Hippocampal formation (tissue), 2 donors: ENCODE measurements around the gene CCDC106.

Experiments used
- DNase-seq, 2 donors: peaks; one replicate each; lab custom pipeline; 2025; lab: John Stamatoyannopoulos, UW

The CCDC106 gene

DNA sequence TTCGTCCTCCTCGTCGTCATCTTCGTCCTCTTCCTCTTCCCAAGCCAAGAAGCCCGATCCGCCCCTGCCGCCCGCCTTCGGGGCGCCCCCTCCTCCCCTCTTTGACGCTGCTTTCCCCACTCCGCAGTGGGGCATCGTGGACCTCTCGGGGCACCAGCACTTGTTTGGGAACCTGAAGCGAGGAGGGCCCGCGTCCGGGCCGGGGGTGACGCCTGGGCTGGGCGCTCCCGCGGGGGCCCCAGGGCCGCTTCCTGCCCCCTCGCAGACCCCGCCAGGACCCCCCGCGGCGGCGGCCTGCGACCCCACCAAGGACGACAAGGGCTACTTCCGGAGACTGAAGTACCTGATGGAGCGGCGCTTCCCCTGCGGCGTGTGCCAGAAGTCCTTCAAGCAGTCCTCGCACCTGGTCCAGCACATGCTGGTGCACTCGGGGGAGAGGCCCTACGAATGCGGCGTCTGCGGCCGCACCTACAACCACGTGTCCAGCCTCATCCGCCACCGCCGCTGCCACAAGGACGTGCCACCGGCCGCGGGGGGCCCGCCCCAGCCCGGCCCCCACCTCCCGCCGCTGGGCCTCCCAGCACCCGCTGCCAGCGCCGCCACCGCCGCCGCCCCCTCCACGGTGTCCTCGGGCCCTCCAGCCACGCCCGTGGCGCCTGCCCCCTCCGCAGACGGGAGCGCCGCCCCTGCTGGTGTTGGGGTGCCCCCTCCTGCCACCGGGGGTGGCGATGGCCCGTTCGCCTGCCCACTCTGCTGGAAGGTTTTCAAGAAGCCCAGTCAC, 33.9 kb upstream of the CCDC106 start:
- DNase-seq: no peak

DNA sequence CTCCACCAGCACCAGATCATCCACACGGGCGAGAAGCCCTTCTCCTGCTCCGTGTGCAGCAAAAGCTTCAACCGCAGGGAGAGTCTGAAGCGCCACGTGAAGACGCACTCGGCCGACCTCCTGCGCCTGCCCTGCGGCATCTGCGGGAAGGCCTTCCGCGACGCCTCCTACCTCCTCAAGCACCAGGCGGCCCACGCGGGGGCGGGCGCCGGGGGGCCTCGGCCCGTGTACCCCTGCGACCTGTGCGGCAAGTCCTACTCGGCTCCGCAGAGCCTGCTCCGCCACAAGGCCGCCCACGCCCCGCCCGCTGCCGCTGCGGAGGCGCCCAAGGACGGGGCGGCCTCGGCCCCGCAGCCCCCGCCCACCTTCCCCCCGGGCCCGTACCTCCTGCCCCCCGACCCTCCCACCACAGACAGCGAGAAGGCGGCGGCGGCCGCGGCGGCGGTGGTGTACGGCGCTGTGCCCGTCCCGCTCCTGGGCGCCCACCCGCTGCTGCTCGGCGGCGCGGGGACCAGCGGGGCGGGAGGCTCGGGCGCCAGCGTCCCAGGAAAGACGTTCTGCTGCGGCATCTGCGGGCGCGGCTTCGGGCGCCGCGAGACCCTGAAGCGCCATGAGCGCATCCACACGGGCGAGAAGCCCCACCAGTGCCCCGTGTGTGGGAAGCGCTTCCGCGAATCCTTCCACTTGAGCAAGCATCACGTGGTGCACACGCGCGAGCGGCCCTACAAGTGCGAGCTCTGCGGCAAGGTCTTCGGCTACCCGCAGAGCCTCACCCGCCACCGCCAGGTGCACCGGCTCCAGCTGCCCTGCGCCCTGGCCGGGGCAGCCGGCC, 33.1 kb upstream of the CCDC106 start:
- DNase-seq: no peak

DNA sequence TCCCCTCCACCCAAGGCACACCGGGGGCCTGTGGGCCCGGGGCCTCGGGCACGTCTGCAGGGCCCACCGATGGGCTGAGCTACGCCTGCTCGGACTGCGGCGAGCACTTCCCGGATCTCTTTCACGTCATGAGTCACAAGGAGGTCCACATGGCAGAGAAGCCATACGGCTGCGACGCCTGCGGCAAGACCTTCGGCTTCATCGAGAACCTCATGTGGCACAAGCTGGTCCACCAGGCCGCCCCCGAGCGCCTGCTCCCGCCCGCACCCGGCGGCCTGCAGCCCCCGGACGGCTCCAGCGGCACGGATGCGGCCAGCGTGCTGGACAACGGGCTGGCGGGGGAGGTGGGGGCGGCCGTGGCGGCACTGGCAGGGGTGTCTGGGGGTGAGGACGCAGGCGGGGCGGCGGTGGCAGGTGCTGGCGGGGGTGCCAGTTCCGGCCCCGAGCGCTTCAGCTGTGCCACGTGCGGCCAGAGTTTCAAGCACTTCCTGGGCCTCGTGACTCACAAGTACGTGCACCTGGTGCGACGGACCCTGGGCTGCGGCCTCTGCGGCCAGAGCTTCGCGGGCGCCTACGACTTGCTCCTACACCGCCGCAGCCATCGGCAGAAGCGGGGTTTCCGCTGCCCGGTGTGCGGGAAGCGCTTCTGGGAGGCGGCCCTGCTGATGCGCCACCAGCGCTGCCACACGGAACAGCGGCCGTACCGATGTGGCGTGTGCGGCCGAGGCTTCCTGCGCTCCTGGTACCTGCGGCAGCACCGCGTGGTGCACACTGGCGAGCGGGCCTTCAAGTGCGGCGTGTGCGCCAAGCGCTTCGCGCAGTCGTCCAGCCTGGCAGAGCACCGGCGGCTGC, 32.2 kb upstream of the CCDC106 start:
- no peak for DNase-seq

DNA sequence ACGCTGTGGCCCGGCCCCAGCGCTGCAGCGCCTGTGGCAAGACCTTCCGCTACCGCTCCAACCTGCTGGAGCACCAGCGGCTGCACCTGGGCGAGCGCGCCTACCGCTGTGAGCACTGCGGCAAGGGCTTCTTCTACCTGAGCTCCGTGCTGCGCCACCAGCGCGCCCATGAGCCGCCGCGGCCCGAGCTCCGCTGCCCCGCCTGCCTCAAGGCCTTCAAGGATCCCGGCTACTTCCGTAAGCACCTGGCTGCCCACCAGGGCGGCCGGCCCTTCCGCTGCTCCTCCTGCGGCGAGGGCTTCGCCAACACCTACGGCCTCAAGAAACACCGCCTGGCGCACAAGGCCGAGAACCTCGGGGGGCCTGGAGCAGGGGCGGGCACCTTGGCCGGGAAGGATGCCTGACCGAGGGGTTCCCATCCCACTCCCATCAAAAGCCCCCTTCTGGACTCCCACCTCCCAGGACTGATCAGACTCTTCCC, 31.6 kb upstream of the CCDC106 start:
- DNase-seq: no peak

DNA sequence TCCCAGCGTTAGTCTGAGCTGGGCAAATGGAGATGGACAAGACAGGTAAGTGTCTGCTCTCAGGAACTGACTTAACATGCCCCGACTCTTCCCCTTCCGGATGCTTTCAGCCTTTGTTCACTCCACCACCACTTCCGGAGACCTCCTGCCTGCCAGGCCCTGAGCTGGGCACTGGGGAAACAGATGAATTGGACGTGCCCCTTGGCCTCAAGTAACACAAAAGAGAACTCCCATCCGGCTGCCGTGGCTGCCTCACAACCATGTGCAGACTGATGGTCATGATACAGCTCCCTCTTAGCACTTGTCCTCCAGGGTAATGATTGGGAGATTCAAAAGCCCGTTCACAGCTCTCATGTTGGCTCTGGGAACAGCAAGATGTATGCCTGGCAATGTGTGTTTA, 30.6 kb upstream of the CCDC106 start:
- no peak for DNase-seq

DNA sequence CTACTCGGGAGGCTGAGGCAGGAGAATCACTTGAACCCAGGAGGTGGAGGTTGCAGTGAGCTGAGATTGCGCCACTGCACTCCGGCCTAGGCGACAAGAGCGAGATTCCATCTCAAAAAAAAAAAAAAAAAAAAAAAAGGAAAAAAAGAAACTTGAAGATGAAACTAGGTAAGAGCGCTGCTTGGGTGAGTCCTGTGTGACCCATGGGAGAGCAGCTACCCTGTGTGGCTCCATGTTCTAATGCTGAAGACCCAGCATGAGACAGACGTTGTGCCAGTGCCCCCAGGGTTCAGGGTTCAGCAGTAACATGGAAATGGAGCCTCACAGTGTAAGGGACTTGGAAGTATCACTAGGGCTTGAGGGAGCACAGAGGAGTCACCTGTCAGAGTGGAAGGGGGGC, 29.6 kb upstream of the CCDC106 start:
- DNase-seq: no peak

DNA sequence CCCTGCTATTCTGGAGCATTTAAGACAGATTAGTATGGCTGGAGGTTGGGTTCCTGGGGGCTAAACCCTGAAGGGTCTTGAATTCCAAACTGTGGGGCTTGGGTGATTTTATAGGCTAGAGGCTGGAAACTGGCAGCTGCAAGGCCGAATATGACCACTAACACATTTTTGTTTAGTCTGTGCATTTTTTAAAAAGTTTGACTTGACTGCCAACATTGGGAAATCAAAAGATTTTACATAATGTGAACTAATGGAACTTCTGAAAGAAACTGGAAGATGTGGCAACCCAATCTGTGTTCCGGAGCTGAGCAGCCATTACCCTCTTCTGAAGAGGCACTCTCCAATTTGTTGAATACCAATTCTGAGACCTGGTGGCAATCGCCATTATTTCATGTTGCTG, 28.7 kb upstream of the CCDC106 start:
- DNase-seq: no peak

DNA sequence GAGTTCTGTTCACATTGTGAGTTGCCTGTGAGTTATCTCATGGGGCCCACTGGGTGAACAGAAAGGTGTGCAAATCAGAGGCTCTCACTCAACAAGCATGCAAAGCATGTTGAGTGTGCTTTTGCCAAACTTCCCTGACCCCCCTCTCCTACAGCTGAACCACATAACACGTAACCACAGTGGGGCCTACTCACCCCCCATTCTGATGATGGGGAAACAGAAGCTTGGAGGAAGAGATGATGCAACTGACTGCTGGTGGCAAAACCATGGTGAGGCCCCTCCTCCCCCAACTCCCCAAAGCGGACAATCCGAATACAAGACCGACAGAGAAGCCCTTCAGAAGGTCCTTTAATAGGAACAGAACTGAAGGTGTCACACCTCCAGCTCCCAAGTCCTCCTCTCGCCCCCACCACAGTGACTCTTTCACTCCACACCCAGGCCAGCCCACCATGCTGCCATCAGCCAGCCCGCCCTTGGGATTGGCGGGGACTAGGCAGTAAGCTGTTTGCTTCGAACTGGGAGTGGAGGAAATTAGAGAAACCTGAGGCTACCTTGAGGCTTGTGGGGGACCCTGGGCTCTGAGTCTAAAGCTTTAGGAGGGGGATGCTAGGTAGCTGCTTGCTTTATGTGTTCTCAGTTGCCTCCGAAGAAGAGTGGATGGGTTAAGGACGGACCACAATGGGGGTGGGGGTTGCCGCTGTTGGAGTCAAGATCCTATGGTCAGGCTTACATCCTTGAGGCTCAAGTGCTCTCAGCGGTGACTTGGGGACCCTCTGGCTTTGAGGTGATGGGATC, 27.4 kb upstream of the CCDC106 start:
- DNase-seq: no peak

DNA sequence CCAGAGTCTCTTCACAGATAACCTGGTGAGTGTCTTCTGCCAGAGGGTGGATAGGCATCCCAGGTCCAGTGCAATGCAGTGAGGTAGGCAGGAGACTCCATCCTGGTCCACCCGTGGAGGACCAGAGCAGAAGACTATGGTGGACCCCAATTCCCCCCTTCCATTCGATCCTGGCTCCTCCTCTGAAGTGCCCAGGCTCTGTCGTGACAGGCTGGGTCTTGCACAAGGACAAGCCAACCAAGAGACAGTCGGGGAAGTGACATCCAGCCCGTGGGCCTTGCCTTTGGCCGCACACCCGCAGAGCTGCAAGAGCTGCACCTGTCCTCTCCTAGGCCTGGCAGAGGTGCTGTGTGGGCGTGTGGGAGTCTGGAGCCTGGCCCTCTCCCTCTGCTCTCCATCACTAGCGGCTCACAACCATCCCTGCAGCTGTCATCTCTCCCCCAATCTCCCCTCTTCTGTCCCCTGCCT, 26.8 kb upstream of the CCDC106 start:
- DNase-seq: no peak

DNA sequence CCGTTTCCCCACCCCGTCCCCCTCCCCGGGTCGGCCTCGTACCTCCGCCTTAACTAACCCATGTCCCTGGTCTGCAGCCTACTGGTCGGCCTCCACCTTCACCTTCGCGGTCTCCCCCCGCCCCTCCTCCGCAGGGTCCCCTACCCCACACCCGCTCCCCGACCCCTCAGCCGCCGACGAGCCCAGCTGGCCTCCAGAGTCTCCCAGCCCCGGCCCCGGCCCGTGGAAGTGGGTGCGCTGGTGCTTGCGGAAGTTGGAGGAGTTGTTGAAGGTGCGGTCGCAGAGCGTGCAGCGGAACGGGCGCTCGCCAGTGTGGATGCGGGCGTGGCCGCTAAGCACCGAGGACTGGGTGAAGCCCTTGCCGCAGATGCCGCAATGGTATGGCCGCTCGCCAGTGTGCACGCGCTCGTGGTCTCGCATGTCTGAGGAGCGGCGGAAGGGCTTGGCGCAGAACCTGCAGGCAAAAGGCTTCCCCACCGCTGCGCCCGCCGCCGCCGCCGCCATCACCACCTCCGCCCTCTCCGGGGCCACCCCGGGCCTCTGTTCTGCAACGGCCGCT, 26.3 kb upstream of the CCDC106 start:
- no peak for DNase-seq

DNA sequence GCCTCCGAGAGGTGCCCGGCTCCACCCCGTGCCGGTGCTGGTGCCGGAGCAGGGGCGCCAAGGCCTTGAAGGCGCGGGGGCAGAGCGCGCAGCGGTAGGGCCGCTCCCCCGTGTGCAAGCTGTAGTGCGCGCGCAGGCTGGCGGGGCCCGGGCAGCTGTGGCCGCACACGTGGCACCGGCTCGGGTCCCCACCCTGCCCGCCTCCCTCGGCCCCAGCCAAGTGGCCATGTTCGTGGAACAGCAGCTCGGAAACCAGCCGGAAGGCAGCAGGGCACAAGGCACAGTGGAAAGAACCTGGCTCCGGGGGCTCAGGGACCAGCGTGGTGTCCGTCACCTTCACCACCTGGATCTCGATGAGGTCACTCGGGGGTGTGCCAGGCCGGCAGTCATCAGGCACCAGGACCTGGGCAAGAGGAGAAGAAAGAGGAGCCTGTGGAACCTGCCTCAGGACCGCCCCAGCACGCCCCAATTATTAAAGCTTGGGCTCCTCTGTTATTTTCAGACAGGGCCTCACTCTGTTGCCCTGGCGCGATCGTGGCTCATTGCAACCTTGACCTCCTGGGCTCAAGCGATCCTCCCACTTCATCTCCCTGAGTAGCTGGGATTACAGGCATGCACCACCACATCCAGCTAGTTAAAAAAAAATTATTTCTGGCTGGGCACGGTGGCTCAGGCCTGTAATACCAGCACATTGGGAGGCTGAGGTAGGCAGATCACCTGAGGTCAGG, 25.6 kb upstream of the CCDC106 start:
- DNase-seq: no peak

DNA sequence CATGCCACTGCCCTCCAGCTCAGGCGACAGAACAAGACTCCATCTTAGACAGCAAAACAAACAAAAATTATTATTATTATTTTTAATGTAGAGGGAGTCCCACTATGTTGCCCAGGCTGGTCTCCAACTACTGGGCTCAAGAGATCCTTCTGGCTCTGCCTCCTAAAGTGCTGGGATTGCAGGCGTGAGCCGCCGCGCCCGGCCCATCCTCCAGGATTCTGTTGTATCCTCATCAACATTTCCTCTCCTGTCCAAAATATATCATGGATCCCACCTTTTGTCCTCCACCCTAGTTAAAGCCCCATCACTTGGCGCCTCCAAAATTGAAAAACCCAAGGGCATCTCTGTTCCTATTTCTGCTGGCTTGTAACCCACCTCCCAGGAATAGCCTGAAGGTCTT, 24.9 kb upstream of the CCDC106 start:
- DNase-seq: no peak

DNA sequence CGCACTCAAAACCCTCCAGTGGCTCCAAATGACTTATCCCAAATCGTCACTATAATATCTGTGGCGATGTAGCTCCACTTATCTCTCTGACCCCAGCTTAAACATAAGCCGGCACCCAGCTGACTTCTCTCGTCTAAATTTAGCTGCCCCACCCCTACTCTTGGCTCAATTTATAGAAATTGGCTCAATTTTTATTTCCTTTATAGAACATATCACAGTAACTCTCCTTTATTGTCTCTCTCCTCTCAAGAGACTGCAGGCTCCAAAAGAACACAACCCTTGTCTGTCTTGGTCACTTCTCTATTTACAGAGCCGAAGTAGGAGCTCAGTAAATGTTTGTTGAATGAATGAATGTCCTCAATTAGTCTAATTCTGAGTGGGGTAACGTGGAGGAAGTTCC, 24.5 kb upstream of the CCDC106 start:
- no peak for DNase-seq

DNA sequence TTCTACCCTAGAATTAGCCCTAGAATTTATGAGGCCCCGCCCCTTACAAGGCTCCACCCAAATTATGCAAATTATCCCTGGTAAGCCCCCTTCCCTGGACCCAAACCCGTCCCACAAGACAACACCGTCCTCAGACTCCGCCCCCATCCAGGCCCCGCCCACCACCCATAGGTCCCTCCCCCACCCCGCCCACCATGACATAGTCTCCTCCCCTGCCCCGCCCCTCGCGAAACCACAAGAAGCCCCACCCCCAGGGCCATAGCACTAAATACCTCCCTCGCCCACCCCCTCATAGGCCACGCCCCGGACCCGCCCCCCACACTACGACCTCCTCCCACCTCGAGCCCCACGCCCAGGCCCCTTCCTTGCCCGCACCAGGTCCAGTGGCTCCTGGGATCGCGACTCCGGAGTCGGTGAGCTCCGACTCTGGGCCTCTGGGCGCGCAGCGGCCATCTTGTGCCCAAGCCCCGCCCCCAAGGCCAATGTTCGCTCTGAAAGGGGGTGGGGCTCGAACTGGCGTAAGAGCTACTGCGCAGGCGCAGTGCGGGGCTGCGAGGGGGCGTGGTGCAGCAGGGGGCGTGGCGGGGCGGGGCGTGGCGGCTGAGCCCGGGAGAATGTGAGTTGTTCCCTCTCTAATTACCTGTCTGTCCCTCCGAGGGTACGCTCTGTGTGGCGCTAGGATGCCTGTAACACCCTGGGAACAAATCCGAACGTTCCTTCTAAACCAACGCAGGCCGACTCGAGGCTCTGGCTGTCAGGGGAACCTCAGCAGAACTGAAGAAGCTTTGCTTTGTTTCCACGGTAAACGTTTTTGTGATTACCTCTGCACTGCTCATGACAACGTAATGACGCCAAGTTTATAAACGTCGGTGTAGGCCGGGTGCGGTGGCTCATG, 23.7 kb upstream of the CCDC106 start, which contains the start of gene ZNF784:
Gene ZNF784 (minus strand): TSS at position 458 of the 895 bp plus-strand sequence. CDS start 5 bp downstream, at position 453.
- peak; percentile 88 to 91 for DNase-seq

DNA sequence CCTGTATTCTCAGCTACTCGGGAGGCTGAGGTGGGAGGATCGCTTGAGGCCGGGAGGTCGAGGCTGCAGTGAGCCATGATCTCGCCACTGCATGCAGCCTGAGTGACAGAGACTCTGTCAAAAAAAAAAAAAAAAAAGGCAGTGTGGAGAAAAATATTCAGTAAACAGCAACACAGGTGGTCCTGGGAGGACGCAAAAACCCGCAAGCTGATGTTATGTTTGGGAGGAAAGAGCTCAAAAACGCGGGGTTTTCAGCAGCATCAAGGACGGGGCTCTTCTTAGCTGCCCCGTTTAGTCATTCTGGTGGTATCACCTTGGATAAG, 23.0 kb upstream of the CCDC106 start:
- DNase-seq: no peak

DNA sequence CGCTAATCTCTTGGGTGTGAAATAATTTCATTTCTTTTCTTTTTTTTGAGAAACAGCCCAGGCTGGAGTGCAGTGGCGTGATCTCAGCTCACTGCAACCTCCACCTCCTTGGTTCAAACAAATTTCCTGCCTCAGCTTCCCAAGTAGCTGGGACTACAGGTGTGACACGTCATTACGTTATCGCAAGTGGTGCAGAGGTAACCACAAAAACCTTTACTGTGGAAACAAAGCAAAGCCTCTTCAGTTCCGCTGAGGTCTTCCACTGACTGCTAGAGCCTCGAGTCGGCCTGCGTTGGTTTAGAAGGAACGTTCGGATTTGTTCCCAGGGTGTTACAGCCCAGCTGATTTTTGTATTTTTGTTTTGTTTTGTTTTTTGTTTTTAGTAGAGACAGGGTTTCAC, 21.7 kb upstream of the CCDC106 start:
- no peak for DNase-seq

DNA sequence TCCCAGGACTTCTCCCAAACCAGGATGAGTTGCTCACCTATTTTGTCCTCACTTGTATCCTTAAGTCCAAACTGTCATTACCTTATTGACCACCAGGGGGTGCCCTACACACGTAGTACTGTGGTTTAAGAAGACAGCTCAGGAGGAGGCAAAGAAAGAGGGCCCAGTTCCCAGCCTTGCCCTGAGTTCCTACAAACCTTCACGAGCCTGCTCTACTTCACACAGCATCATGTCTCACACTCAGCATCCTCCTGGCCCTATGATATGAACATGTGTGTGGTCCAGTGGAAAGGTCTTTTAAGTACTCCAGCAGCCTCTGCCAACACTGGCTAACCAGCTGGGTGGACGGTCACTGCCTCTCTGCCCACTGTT, 15.6 kb upstream of the CCDC106 start:
- peak; percentile 65 to 90 for DNase-seq

DNA sequence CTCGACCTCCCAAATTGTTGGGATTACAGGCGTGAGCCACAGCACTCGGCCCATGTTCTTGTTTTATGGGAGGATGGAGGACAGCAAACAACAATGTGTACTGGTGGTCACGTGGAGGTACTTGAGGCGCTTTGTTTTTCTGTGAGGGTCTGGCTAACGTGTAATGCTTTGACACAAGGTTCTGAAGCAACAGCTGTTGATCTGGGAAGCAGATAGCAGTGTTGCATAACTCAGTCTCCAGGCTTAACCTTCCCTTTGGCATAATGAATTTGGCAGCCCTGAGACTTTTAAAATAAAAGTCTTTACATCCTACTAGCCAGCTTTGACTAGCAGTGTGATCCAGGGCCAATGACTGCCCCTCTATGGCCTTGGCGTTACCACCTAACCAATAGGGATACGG, 14.2 kb upstream of the CCDC106 start:
- DNase-seq: no peak

DNA sequence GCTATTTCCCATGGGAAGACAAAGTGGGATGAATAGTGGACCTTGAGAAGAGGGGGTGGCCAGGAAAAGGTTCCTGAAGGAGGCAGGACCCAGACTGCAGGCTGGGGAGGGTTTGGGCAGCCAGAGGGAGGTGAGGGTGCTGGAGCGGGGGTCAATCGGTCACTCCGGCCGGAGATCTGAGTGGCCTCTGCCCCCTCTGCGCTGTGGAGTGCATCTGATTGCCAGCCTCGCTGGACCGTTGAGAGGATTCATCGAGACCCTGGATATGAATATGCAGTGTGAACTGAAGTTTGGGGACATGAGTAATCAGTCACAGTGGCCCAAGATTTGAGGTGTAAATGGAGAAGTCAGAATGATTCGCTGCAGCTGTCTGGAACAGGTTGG, 12.7 kb upstream of the CCDC106 start:
- DNase-seq: no peak
